Natural killer cell (primary cell): ENCODE measurements around the gene HTR5A. TPM values are rescaled to one million over a fixed set of nuclear protein-coding genes. Genes with fewer than 3 reads are reported as not detected.

ENCODE experiments used
- ATAC-seq, 3 donors: fragments of 150-1000 bp in 2 of 3; fragments of 200-7000 bp in 1 of 3; cut with Tn5 transposase; 1 replicate in 1 of 3; 2 replicates in 2 of 3; pipeline ENCODE4 v1.10.0; 2021; ENCODE audit warnings: mild to moderate bottlenecking in 2 of 3, moderate library complexity in 2 of 3
- DNase-seq, 2 donors: peaks; one replicate each; pipeline versions ENCODE4 v3.0.0 to v3.0.0-alpha.2; 2013 to 2021; ENCODE audit warnings: mixed read lengths in 1 of 2
- H3K27ac ChIP-seq: one replicate; pipeline ENCODE4 v1.5.1; 2013; ENCODE audit warnings: mild to moderate bottlenecking, low read length
- H3K27me3 ChIP-seq: one replicate; pipeline ENCODE4 v1.6.1; 2013; ENCODE audit warnings: low read length; ENCODE audit not compliant: control insufficient read depth, insufficient read depth
- H3K36me3 ChIP-seq: one replicate; pipeline ENCODE4 v1.6.1; 2013; ENCODE audit warnings: low read length; ENCODE audit not compliant: control insufficient read depth, insufficient read depth
- H3K4me1 ChIP-seq: one replicate; pipeline ENCODE4 v1.6.1; 2013; ENCODE audit warnings: low read length; ENCODE audit not compliant: control insufficient read depth, insufficient read depth
- H3K4me3 ChIP-seq: one replicate; pipeline ENCODE4 v1.5.1; 2013; ENCODE audit warnings: low read length
- H3K9me3 ChIP-seq: one replicate; pipeline ENCODE4 v1.6.1; 2013; ENCODE audit warnings: low read length; ENCODE audit not compliant: control insufficient read depth, insufficient read depth
- H3K27ac Mint-ChIP-seq, 2 donors: one replicate each; pipeline ENCODE4 v1.8.0; 2022; ENCODE audit warnings: mild to moderate bottlenecking in 2 of 2, mixed read lengths in 2 of 2, moderate library complexity in 1 of 2
- H3K27me3 Mint-ChIP-seq, 2 donors: one replicate each; pipeline ENCODE4 v1.8.0; 2022; ENCODE audit warnings: low read depth in 2 of 2, mixed read lengths in 2 of 2
- H3K36me3 Mint-ChIP-seq: one replicate; pipeline ENCODE4 v1.8.0; 2022; ENCODE audit warnings: mixed read lengths
- H3K4me1 Mint-ChIP-seq, 2 donors: one replicate each; pipeline ENCODE4 v1.8.0; 2022; ENCODE audit warnings: mixed read lengths in 2 of 2
- H3K4me3 Mint-ChIP-seq: one replicate; pipeline ENCODE4 v1.8.0; 2022; ENCODE audit warnings: mild to moderate bottlenecking, moderate library complexity, mixed read lengths
- H3K9me3 Mint-ChIP-seq, 2 donors: one replicate each; pipeline ENCODE4 v1.8.0; 2022; ENCODE audit warnings: mixed read lengths in 2 of 2
- CTCF ChIP-seq: fragments of 200-600 bp; IDR thresholded peaks from one replicate; pipeline ENCODE4 v1.8.0; 2022; ENCODE audit warnings: antibody characterized with exemption
- WGBS: methylation state at CpG from one replicate; pipeline ENCODE4 v1.1.7; 2013; ENCODE audit warnings: missing lambda C conversion rate; ENCODE audit not compliant: insufficient coverage; 5-methylcytosine and 5-hydroxymethylcytosine counted together
- intact Hi-C: fragments of 100-400 bp; cut with micrococcal nuclease; formaldehyde crosslinking; loops from one replicate; pipeline ENCODE4 v1.14.2; 2022
- total RNA-seq, 4 donors: library from RNA; stranded (reverse); fragments of 120-200 nt in 1 of 4; gene quantifications; one replicate each; pipeline versions ENCODE4 v1.2.3 to v1.2.4, GENCODE V29; 2013 to 2022

Gene HTR5A
- total RNA-seq, 3 donors from 2014 or later (not counting 1 experiment from before 2014, with no cell fraction given): not detected

- no peak overlapping the region for H3K27ac ChIP-seq
- no peaks in the 10 kb centered on the region for H3K4me1 ChIP-seq
- no peak overlapping the region for H3K4me3 ChIP-seq
- Mint-ChIP-seq H3K4me1 (no peaks in the 10 kb centered on the region), H3K27ac (no peak overlapping the region), H3K27me3 (peaks cover 11 to 18% of the 10 kb centered on the region in 2 donors), H3K4me3 (no peak overlapping the region), H3K9me3 (no peaks in the 10 kb centered on the region), H3K36me3 (no peaks in the 10 kb centered on the region)
- ATAC-seq (no peak), DNase-seq (no peak)
- no peak for TF ChIP-seq CTCF
- no peaks in the 10 kb centered on the region for H3K36me3 ChIP-seq
- no peaks in the 10 kb centered on the region for H3K9me3 ChIP-seq
- intact Hi-C loops: no loop called here
- 86% methylated on average over 3 of the region's 4 CpGs for WGBS
- peaks cover 3% of the 10 kb centered on the region for H3K27me3 ChIP-seq
Measured at GRCh38 chr7:155064186-155064585, 5.9 kb upstream of the HTR5A start.

GRCh38 chr7:155066417-155066950, 3.6 kb upstream of the HTR5A start:
- Mint-ChIP-seq H3K9me3 (no peaks in the 10 kb centered on the region), H3K27ac (no peak overlapping the region), H3K27me3 (peaks cover 11 to 18% of the 10 kb centered on the region in 2 donors), H3K4me1 (no peaks in the 10 kb centered on the region), H3K36me3 (no peaks in the 10 kb centered on the region), H3K4me3 (no peak overlapping the region)
- Histone ChIP-seq H3K9me3 (no peaks in the 10 kb centered on the region), H3K4me1 (peaks cover 7% of the 10 kb centered on the region), H3K27me3 (peaks cover 3% of the 10 kb centered on the region), H3K36me3 (no peaks in the 10 kb centered on the region), H3K4me3 (no peak overlapping the region), H3K27ac (no peak overlapping the region)
- WGBS: 68% methylated on average over 7 of the region's 7 CpGs
- ATAC-seq (no peak), DNase-seq (no peak)
- no peak for TF ChIP-seq CTCF
- intact Hi-C loops: no loop called here

- no peaks in the 10 kb centered on the region for H3K4me1 Mint-ChIP-seq
- Histone ChIP-seq H3K4me1 (peaks cover 7% of the 10 kb centered on the region), H3K4me3 (no peak overlapping the region), H3K27ac (no peak overlapping the region), H3K36me3 (no peaks in the 10 kb centered on the region), H3K27me3 (peaks cover 11% of the 10 kb centered on the region), H3K9me3 (no peaks in the 10 kb centered on the region)
- TF ChIP-seq CTCF: no peak
- intact Hi-C loops: no loop called here
- no peak overlapping the region for H3K4me3 Mint-ChIP-seq
- DNase-seq (no peak), ATAC-seq (no peak)
- no peaks in the 10 kb centered on the region for H3K9me3 Mint-ChIP-seq
- H3K27ac Mint-ChIP-seq: no peak overlapping the region
- WGBS: 59% methylated on average over 42 of the region's 43 CpGs
- H3K36me3 Mint-ChIP-seq: no peaks in the 10 kb centered on the region
- H3K27me3 Mint-ChIP-seq: peaks cover 24 to 34% of the 10 kb centered on the region in 2 donors
Measured at GRCh38 chr7:155071121-155071651, 1.1 kb downstream of the HTR5A start.
